HG03196 (cell line): ENCODE results near the gene PMF1.

ENCODE experiments used
- ATAC-seq: cut with Tn5 transposase; IDR thresholded peaks from one replicate; pipeline ENCODE4 v1.9.1; 2021; ENCODE audit not compliant: unreplicated experiment

Gene PMF1

DNA sequence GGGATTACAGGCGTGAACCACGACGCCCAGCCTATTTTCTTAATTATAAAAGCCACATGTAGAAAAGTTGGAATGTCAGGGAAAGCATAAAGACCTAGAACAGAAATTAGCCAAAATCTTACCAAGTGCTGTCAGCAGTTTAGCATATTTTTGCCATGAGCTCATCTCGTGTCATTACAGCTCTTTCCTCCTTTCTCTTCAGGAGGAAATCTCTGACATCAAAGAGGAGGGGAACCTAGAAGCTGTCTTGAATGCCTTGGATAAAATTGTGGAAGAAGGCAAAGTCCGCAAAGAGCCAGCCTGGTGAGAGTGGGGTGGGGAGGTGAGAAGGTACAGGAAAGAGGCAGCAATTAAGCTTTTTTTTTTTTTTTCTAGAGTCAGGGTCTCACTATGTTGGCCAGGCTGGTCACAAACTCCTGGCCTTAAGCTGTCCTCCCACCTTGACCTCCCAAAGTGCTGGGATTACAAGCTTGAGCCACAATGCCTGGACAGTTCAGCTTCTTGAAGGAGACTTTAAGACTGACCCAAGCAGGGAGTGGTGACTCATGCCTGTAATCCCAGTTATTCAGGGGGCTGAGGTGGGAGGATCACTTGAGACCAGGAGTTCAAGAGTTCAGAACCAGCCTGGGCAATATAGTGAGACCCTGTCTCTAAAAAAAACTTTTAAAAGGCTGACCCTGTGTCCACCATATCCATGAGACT is 20.8 kb downstream of the PMF1 start:
- no peak for ATAC-seq

DNA sequence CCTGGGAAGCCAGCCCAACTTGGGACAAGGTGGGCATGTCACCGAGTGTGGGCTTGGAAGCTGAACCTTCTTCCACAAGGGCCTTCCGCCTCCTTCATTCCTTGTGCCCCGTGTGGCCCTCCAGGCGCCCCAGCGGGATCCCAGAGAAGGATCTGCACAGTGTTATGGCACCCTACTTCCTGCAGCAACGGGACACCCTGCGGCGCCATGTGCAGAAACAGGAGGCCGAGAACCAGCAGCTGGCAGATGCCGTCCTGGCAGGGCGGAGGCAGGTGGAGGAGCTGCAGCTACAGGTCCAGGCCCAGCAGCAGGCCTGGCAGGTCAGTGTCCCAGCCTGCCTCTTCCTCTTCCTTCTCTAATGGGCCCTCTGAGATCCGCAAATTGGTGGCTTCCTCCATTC is 23.4 kb downstream of the PMF1 start:
- no peak for ATAC-seq

DNA sequence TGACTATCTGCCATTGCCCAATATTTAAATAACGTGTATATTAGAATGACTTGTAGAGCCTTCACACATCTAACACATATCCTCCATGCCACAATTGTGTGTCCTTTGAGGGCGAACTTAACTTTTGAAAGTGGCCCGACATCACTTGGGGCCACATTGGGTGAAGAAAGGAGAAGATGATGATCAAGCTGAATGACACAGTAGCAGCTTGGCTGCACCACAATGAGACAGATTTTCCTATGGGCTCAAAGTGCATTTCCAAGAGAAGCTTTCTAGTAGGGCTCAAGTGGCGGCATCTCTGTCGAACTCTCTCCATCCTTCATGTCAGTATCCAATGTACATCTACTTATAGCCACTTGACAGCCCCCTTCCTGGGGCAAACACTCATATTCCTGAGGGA is 25.4 kb downstream of the PMF1 start:
- no peak for ATAC-seq

DNA sequence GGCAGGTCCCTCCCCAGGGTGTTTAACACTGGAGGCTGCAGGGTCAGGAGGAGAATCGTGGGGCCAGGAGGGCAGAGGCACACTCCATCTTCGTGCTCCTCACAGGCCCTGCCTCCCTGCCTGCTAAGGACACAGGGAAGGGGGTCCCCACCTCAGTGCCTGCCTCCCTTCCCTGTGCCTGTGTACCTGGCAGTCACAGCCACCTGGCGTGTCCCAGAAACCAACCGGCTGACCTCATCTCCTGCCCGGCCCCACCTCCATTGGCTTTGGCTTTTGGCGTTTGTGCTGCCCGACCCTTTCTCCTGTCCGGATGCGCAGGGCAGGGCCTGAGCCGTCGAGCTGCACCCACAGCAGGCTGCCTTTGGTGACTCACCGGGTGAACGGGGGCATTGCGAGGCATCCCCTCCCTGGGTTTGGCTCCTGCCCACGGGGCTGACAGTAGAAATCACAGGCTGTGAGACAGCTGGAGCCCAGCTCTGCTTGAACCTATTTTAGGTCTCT is 28.6 kb downstream of the PMF1 start:
- no peak for ATAC-seq

DNA sequence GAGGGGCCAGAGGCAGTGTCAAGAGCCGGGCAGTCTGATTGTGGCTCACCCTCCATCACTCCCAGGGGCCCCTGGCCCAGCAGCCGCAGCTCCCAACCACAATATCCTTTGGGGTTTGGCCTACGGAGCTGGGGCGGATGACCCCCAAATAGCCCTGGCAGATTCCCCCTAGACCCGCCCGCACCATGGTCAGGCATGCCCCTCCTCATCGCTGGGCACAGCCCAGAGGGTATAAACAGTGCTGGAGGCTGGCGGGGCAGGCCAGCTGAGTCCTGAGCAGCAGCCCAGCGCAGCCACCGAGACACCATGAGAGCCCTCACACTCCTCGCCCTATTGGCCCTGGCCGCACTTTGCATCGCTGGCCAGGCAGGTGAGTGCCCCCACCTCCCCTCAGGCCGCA is 29.1 kb downstream of the PMF1 start, which contains the start of gene BGLAP:
BGLAP (plus strand) TSS at position 259 of the 400 bp plus-strand sequence; CDS start at position 307, 48 bp downstream.
- no peak for ATAC-seq

DNA sequence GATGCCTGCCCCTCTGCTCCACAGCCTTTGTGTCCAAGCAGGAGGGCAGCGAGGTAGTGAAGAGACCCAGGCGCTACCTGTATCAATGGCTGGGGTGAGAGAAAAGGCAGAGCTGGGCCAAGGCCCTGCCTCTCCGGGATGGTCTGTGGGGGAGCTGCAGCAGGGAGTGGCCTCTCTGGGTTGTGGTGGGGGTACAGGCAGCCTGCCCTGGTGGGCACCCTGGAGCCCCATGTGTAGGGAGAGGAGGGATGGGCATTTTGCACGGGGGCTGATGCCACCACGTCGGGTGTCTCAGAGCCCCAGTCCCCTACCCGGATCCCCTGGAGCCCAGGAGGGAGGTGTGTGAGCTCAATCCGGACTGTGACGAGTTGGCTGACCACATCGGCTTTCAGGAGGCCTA is 29.9 kb downstream of the PMF1 start:
- no peak for ATAC-seq

DNA sequence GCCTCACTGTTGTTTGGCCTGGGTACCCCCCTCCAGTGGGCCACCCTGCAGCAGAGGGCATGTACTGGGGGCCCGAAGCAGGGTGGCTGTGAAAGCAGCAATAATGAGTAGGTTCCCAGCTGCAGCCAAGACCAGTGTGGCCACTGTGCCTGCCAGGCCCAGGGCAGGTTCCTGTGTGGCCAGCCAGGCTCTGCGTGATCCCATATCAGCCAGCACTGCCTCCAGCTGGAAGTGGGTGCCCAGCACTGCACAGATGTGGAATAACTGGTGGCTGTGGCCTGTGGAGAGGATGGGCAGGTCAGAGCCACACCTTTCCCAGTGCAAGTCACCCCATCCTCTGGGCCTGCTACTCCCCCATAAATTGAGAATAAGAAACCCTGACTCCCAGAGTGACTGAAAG is 31.3 kb downstream of the PMF1 start:
- no peak for ATAC-seq

DNA sequence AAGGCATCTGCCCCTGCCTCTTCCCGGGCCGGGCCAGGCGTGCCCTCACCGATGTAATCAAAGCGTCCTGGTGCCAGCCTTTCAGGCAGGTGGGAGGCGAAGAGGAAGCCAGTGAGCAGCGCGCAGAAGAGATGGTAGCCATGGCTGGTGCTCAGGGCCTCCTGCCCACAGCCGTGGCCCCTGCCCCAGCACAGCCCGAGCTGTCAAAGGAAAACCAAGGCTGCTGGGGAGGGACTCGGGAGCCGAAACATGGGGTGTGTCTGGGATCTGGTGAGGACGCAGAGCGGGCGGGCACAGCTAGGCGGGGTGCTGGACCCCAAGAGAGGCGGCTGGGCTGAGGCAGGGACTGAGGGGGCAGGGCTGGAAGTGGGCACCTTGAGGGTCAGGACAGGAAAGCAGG is 31.9 kb downstream of the PMF1 start:
- no peak for ATAC-seq

DNA sequence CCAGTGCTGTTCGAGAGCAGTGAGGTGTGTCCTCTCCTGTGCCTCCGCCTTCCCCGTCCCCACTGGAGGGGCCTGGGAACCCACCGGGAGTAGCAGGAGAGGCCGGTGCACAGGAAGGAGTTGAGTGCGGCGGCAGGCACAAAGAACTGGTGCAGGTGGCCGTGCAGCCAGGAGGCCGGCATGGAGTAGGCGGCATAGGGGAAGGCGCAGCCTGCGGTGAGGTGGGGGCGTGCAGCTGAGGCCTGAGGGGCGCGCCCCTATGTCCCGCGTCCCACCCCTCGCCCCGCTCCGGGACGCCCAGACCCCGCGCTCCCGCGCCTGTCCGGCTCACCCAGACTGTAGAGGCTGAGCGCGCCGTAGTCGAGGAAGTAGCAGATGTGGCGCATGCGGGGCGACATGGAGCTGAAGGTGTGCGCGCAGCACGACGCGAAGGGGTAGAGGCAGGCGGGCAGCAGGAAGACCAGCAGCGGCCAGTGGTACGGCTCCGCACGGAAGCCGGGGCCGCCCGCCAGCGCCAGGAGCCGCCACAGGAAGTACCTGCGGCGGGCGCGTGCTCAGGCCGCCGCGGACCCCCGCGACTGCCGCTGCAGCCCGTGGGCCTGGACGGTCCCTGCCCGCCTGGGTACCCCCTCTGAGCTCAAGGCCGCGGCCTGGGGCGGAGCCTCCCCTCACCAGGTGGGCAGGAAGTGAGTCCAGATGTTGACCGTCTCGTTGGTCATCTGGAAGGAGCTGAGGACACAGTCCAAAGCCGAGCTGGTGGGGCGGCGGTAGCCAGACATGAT is 32.8 kb downstream of the PMF1 start:
- ATAC-seq = no peak

DNA sequence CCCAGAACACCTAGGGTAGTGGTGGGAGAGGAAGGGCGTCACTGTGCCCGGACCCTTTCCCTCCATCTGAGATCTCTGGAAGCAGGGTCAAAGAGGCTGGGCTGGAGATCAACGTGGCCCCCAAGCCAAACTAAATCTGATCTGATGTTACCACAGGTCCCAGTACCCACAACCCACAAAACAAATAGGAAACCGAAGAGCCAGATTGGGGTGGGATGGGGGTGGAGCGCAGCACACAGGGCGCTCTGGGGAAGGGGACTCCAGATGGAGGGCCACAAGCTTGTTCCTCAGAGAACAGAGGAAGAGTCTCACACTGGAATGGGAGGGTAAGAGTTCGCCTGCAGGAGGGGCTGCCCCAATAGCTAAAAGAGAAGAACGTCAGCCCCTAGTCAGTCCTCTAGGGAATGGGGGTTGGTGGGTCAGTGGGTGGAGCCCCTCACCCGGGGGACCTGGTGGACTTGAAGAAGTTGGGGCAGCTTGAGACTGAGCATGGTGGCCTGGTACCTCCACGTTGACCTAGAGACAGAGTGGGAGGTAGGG is 33.5 kb downstream of the PMF1 start:
- no peak for ATAC-seq

DNA sequence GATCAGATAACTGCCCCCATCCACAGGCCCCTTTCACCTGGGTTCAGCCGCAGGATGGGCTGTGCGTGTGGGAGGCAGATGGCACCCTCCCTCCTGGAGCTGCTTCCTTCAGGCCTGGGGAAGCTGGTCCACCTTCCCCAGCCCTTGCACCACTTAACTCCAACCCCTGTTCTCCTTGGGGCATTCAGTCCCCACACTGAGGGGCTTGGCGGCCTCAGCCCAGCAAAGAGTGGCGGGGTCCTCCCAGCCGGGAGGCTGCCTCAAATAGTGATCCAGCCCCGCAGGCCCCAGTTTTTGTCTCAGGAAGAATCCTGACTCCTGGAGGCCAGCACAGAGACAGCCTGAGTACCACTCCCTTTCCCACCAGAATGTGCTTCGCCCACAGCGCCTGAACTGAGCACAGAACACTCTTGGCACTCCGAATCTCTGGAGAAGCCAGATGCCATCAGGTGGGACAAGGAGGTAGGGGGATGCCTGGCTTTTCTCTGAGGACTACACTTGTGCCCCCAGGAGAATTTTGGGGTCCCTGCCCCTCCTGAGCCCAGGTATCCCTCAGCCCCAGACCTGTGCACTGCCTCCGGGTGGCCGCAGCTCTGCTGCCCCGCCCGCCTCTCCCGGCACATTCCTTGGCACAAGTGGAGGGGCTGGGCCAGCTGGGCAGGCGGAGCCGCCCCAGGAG is 34.1 kb downstream of the PMF1 start:
- no peak for ATAC-seq

DNA sequence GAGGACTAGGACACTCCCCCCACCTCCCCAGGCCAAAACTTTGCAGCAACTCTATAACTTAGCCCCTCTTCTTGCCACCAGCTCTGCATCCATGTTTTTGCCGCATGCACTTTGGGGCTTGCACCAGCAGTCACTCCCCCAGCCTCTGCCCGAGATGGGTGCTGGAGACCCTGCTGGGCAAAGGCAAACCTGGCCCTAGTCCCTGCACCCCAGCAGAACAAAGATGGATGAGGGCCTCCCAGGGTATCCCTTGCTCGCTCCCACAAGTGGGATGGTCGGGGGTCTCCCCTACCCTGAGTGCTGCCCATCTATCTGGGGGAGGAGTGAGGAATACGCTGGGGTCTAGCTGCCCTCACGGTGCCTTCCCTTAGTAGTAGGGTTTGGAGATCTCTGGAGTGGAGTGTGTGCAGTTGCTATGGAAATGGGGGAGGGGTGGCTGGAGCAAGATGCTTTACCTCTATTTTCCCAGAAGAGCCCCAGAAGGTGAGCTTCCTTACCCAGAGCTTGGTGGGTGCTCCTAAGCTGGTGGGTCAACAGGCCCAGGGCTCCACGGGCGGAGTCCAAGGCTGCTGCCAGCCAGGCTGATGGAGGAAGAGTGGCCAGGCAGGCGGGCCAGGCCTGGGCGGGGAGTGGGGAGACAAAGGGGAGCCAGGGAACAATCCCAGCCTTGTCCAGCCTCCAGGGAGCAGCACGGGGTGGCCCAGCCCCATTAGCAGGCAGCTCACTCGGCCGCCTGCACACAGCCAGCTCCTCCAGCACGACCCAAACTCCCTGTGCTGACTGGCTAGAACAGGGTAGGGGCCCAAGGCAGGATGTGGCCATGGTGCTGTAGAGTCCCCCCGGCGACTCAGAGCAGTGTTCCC is 34.9 kb downstream of the PMF1 start, which contains the start of gene PAQR6:
PAQR6 (minus strand) TSS at position 597 of the 863 bp plus-strand sequence. CDS start 1,325 bp downstream, outside the sequence.
- no peak for ATAC-seq

DNA sequence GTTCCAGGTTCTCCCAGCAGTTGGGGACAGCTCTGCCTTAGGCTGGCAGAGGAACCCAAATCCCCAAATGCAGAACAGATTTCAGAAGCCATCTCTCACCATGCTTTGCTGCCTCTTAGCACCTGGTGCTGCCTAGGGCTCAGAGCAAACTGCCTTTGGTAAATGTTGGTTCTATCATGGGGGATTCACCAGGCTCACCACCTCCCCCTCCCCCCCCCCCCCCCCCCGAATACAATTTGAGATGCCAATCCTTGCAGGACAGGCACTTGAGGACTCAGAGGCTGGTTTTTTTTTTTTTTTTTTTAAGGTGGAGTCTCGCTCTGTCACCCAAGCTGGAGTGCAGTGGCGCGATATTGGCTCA is 35.5 kb downstream of the PMF1 start:
- no peak for ATAC-seq

DNA sequence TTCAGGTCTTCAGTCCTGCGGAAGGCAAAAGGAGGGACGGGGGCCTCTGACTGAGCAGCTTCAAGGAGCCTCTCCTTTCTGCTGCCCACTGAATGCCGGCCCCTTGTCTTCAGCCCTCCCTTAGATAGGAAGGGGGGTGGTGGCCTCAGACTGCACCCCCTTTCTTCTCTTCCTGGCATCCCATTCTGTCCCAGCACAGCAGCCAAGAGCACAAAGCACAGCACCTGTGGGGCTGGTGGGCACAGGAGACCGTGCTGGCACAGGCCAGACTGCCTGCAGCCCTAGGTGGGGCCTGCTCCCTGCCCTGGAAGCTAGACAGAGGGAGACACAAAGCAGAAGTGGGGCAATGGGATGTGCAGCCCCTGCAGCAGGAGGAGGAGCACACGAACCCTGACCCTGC is 36.8 kb downstream of the PMF1 start:
- no peak for ATAC-seq

DNA sequence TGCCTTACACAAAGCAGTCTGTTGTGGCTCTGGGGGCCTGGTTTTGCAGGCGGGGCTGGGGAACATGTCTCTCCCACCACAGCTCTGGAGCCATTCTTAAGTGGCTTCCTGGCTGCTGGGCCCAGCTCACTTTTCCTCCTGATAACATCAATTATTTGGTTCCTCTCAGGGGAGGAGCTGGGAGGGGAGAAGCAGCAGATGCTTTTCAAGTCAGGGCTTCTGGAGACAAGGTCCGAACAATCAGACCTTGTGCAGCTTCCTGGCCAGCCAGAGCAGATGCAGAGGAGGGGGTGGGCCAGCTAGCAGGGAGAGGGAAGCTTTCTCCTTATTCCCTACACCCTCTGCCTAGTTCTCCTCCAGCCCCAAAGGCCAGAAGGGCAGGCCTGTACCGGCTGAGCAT is 38.7 kb downstream of the PMF1 start:
- no peak for ATAC-seq

DNA sequence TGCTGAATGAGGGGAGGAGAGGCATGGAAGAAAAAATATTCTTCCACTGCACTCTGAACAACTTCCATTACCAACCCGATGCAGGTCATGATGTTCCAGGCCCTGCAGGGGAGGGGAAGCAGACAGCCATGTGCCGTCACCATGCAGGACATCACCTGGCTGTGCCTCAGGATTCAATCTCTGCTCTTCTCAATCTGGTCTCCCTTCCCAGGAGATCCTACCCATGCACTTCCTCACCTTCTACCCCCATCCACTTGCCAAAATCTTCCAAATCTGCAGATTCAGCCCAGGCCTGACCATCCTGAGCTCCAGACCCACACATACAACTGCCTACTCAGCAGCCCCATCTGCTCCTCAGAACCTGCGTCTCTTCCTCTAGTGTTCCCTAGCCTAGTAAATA is 40.8 kb downstream of the PMF1 start:
- ATAC-seq = no peak

DNA sequence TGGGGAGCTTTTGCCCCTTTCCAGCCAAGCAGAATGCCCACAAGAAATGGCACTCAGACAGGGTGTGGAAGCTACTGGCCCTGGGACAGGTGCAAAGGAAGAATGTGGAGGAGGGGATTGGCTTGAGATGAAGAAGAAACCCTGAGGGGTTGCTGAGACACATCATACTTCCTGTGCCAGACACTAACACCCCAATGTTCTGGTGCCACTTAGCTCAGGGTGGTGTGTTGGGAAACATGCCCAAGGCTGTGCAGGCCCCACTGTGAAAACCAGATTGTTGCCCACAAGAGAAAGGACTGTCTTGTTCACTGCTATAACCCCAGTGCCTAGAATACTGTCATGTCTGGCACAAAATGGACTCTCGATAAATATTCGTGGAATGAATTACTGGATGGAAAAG is 44.9 kb downstream of the PMF1 start:
- no peak for ATAC-seq

DNA sequence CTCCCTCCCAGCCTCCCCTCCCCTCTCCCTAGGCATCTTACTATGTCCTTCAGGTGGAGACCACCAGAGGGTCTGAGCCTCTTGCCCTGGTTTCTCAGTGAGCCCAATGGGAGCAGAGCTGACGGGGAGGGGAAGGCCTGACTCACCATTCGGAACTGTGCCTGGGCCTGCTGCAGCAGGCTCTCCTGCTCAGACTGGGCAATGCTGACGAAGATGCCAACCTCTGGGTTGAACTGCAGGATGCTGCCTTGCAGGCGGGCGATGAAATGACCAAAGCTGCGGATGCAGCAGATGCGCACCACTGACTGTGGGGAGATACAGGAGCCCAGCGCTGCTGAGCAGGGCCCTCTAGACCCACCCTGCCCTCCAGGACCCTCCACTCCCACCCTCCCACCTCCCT is 46.1 kb downstream of the PMF1 start:
- no peak for ATAC-seq

DNA sequence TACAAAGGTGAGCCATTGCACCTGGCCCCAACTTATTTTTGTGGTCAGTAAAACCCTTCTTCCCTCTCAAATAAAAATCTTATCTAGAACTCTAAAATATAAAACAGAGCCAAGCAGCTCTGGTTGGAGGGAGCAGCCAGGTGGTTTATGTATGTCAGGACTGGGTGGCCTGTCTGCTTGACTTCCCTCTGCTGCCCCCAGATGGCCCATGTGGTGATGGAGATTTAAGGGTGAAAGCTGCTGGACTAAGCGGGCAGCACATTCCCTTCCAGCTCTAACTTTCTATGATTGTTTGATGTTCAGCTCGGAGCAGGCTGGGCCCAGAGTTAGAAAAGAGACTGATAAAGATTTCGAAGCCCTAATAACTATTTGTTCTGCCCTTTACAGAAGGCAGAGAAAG is 47.0 kb downstream of the PMF1 start:
- ATAC-seq = no peak

DNA sequence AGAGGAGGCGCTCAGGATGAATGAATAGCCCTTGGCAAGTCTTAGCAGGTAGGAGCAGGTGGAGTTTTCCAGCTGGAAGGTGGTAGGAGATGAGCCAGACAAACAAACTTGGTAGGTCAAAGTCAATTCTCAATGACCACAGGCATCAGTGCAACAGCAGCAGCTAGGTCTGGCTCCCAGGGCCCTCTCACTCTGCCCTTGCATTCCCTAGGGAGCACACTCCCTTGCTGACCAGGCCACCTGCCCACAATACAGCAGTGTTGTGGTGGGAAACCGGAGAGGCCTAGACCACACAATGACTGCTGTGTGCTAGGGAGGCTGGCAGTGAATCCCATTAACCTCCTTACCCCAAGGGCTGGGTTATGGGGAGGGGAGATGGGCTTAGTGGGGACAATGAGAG is 48.1 kb downstream of the PMF1 start:
- no peak for ATAC-seq
